HepG2 (cell line): ENCODE results near the gene DHTKD1. TPM values are rescaled to one million over a fixed set of nuclear protein-coding genes. Genes with fewer than 3 reads are reported as not detected.
A peak's percentile ranks its signal among the peaks of the same experiment; 100 is the strongest.

ENCODE experiments used
- ATAC-seq: fragments of 200-7000 bp; cut with Tn5 transposase; 3 replicates; pipeline ENCODE4 v1.9.1; 2020; ENCODE audit warnings: mild to moderate bottlenecking, moderate library complexity
- BruUV-seq: library from RNA; stranded (reverse); fragments of 400-500 nt; replicated peaks from 2 replicates; lab custom pipeline; 2021; lab: Mats Ljungman, UMichigan
- CTCF ChIA-PET: fragments of 300-600 bp; formaldehyde crosslinking; extraction: SDS; loops from one replicate; lab custom pipeline; 2021; ENCODE audit warnings: low total read pairs, inconsistent platforms, low intra/inter-chr PET ratio; lab: Yijun Ruan, JAX
- POLR2A ChIA-PET: fragments of 350-600 bp; sonication (Branson Sonifier 250); formaldehyde crosslinking; loops from one replicate; lab custom pipeline; 2020; ENCODE audit warnings: antibody characterized with exemption, inconsistent platforms; lab: Yijun Ruan, JAX
- DNase-seq: peaks from one replicate; pipeline ENCODE4 v3.0.0-alpha.2; 2015; ENCODE audit warnings: low spot score
- FAIRE-seq: peaks from 3 replicates; lab custom pipeline; 2011; peaks lifted over from hg19 to GRCh38; lab: Jason Lieb, UNC
- H2AFZ ChIP-seq: one replicate; pipeline ENCODE4 v1.6.1; 2011; ENCODE audit warnings: low read length, inconsistent platforms
- H3K27ac ChIP-seq: fragments of 300-600 bp; 3 replicates; pipeline ENCODE4 v1.8.0; 2011; ENCODE audit warnings: mixed run types, mild to moderate bottlenecking, mixed read lengths, low read length, inconsistent platforms; ENCODE audit not compliant: insufficient read depth; ENCODE audit errors: extremely low read length
- H3K27me3 ChIP-seq, 2 experiments: fragments of 200-600 bp in 1 of 2; 2 replicates in 1 of 2; 3 replicates in 1 of 2; pipeline versions ENCODE4 v1.6.0 to v1.8.0; 2011; ENCODE audit warnings: low read length in 2 of 2, mild to moderate bottlenecking in 2 of 2, moderate library complexity in 2 of 2, inconsistent platforms in 1 of 2; ENCODE audit not compliant: insufficient read depth in 2 of 2, control insufficient read depth in 1 of 2
- H3K36me3 ChIP-seq, 2 experiments: fragments of 200-600 bp in 1 of 2; replicated peaks in 1 of 2; 2 replicates in 1 of 2; 3 replicates in 1 of 2; pipeline versions ENCODE4 v1.5.1 to v1.8.0; 2011; ENCODE audit warnings: low read length in 2 of 2, inconsistent platforms in 1 of 2; ENCODE audit not compliant: insufficient read depth in 2 of 2, control insufficient read depth in 1 of 2
- H3K4me1 ChIP-seq: 2 replicates; pipeline ENCODE4 v1.5.1; 2012; ENCODE audit warnings: low read length, inconsistent platforms; ENCODE audit not compliant: insufficient read depth
- H3K4me2 ChIP-seq: 2 replicates; pipeline ENCODE4 v1.6.0; 2011; ENCODE audit warnings: low read depth, low read length, inconsistent platforms
- H3K4me3 ChIP-seq, 3 experiments: fragments of 200-600 bp in 1 of 3; sonication (generic), shearing (Covaris generic) in 1 of 3; replicated peaks in 1 of 3; 2 replicates each; pipeline ENCODE4 v1.5.1; 2011 to 2016; ENCODE audit warnings: low read length in 3 of 3, inconsistent platforms in 2 of 3, low read depth in 2 of 3, mild to moderate bottlenecking in 2 of 3, control low read depth in 1 of 3, mixed read lengths in 1 of 3; ENCODE audit not compliant: insufficient read depth in 1 of 3
- H3K79me2 ChIP-seq: one replicate; pipeline ENCODE4 v1.6.1; 2011; ENCODE audit warnings: low read length, inconsistent platforms; ENCODE audit not compliant: insufficient read depth
- H3K9ac ChIP-seq: 2 replicates; pipeline ENCODE4 v1.6.0; 2011; ENCODE audit warnings: mild to moderate bottlenecking, low read depth, low read length, inconsistent platforms; ENCODE audit not compliant: insufficient read depth
- H3K9me3 ChIP-seq: 2 replicates; pipeline ENCODE4 v1.5.1; 2012; ENCODE audit warnings: mild to moderate bottlenecking, low read length
- H4K20me1 ChIP-seq: 2 replicates; pipeline ENCODE4 v1.6.0; 2011; ENCODE audit warnings: inconsistent platforms, mild to moderate bottlenecking, low read length, moderate library complexity; ENCODE audit not compliant: insufficient read depth
- CENPBD1 ChIP-seq: sonication (generic); formaldehyde crosslinking; IDR thresholded peaks from 2 replicates; pipeline ENCODE4 v1.8.0; 2022; ENCODE audit warnings: missing genetic modification reagents, low read depth, mild to moderate bottlenecking, borderline replicate concordance
- ELF3 ChIP-seq: IDR thresholded peaks from 2 replicates; pipeline ENCODE4 v1.6.1; 2016; ENCODE audit warnings: missing genetic modification reagents, missing compliant biosample characterization
- ETV5 ChIP-seq: IDR thresholded peaks from 2 replicates; pipeline ENCODE4 v1.6.1; 2018; ENCODE audit warnings: missing biosample characterization, missing genetic modification reagents, inconsistent platforms, borderline replicate concordance
- HNF4A ChIP-seq: sonication (generic); formaldehyde crosslinking; IDR thresholded peaks from 2 replicates; pipeline ENCODE4 v1.4.0; 2020; ENCODE audit warnings: missing genetic modification reagents
- SIX4 ChIP-seq: sonication (generic); formaldehyde crosslinking; IDR thresholded peaks from 2 replicates; pipeline ENCODE4 v1.4.0; 2020; ENCODE audit warnings: missing genetic modification reagents
- ZNF687 ChIP-seq: sonication (generic); formaldehyde crosslinking; IDR thresholded peaks from 2 replicates; pipeline ENCODE4 v1.5.1; 2020; ENCODE audit warnings: mild to moderate bottlenecking, missing genetic modification reagents, moderate library complexity
- ZNF878 ChIP-seq: sonication (generic); formaldehyde crosslinking; IDR thresholded peaks from 2 replicates; pipeline ENCODE4 v1.8.1; 2023; ENCODE audit warnings: mild to moderate bottlenecking, missing genetic modification reagents, moderate library complexity
- WGBS: methylation state at CpG from one replicate; pipeline ENCODE4 v1.1.6; 2017; ENCODE audit warnings: low lambda C conversion rate; 5-methylcytosine and 5-hydroxymethylcytosine counted together
- in situ Hi-C: cut with HindIII; loops from 2 replicates; pipeline ENCODE4 v1.10.0; 2017; ENCODE audit warnings: low pct_unique_long_range_greater_than_20kb; ENCODE audit not compliant: extremely low pct_ligation_motif_present
- intact Hi-C: fragments of 100-400 bp; cut with micrococcal nuclease; formaldehyde crosslinking; loops from one replicate; pipeline ENCODE4 v1.10.0; 2022; ENCODE audit not compliant: unreplicated experiment
- polyA plus RNA-seq, 8 experiments: library from polyadenylated mRNA; depleted of rRNA in 3 of 8; stranded (reverse) in 7 of 8; unstranded in 1 of 8; fragments of >200 nt; fragmentation: Illumina TruSeq in 4 of 8; extraction: Trizol in 4 of 8; gene quantifications; 2 replicates each; pipeline versions ENCODE4 v1.2.1 to v1.2.3, GENCODE V29; 2011 to 2016; ENCODE audit warnings: low read depth in 4 of 8, missing spikeins in 1 of 8, mixed read lengths in 1 of 8; ENCODE audit not compliant: insufficient read depth in 1 of 8
- total RNA-seq, 5 experiments: library from RNA; depleted of rRNA; stranded (reverse); fragments of >200 nt; fragmentation: Illumina TruSeq; extraction: Trizol; gene quantifications; 2 replicates each; pipeline ENCODE4 v1.2.3, GENCODE V29; 2016; ENCODE audit warnings: low read depth in 1 of 5
- TF ChIP-seq, protein P1 (sequence below): sonication (generic); formaldehyde crosslinking; conservative IDR thresholded peaks from 2 replicates; pipeline ENCODE4 v1.8.0; 2022; ENCODE audit warnings: mild to moderate bottlenecking, moderate library complexity, missing genetic modification reagents
- TF ChIP-seq, protein P2 (sequence below): sonication (generic); formaldehyde crosslinking; IDR thresholded peaks from 2 replicates; pipeline ENCODE4 v1.4.0; 2020; ENCODE audit warnings: mild to moderate bottlenecking, missing genetic modification reagents

The DHTKD1 gene
- total and polyA plus RNA-seq, 2 of the 13 experiments (the other 11 are each of a cell fraction or from before 2014, with no cell fraction given), result 9.6 to 14.1 TPM

GRCh38 chr10:12129222-12130111 is 60.7 kb downstream of the DHTKD1 start, which contains the start of gene SEC61A2:
Gene SEC61A2, plus strand, starts transcription at chr10:12129677. Its CDS starts 111 bp downstream, at chr10:12129788.
- ATAC-seq (peak; percentile 92), DNase-seq (peak; percentile 77), FAIRE-seq (no peak)
- ChIA-PET POLR2A (no interaction called here), CTCF (no interaction called here)
- Histone ChIP-seq H3K27ac (peak within 1 kb of the TSS; percentile 93), H2AFZ (peak within 1 kb of the TSS; percentile 64), H3K4me3 (peak within 1 kb of the TSS; percentile 82 to 99 (median 87)), H3K9ac (peak within 1 kb of the TSS; percentile 89), H3K9me3 (no peaks in the 10 kb centered on the region), H3K4me2 (peak within 1 kb of the TSS; percentile 82), H3K4me1 (peaks cover 19% of the 10 kb centered on the region), H4K20me1 (no peaks in the 10 kb centered on the region), H3K79me2 (no peaks in the 10 kb centered on the region), H3K27me3 (no peaks in the 10 kb centered on the region), H3K36me3 (0 out of 5 replicates have a peak, but pooled peaks cover 0 to 3% of the 10 kb centered on the region in 2 experiments)
- WGBS, result 0% methylated on average over 17 of the region's 108 CpGs
- in situ Hi-C loops (no loop called here), intact Hi-C loops (loop anchor here (1.0 to 5.0 kb wide), 2 partner anchors 65 to 87 kb away; partner anchors contain the start of gene UPF2)
- no TSS peak for BruUV-seq
- peak; percentile 39; the same call in 1 of the 2 replicates for TF ChIP-seq HNF4A (CRISPR knock-in tag)
- TF ChIP-seq ZNF687 (CRISPR knock-in tag), result peak; percentile 83
- no peak for TF ChIP-seq ZNF878 (CRISPR knock-in tag)
- TF ChIP-seq ELF3, result no peak
- TF ChIP-seq CENPBD1 (CRISPR knock-in tag), result no peak
- TF ChIP-seq, protein P1, sequence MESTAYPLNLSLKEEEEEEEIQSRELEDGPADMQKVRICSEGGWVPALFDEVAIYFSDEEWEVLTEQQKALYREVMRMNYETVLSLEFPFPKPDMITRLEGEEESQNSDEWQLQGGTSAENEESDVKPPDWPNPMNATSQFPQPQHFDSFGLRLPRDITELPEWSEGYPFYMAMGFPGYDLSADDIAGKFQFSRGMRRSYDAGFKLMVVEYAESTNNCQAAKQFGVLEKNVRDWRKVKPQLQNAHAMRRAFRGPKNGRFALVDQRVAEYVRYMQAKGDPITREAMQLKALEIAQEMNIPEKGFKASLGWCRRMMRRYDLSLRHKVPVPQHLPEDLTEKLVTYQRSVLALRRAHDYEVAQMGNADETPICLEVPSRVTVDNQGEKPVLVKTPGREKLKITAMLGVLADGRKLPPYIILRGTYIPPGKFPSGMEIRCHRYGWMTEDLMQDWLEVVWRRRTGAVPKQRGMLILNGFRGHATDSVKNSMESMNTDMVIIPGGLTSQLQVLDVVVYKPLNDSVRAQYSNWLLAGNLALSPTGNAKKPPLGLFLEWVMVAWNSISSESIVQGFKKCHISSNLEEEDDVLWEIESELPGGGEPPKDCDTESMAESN (CRISPR knock-in tag), result peak; percentile 72; the same call in 1 of the 2 replicates
- TF ChIP-seq, protein P2, sequence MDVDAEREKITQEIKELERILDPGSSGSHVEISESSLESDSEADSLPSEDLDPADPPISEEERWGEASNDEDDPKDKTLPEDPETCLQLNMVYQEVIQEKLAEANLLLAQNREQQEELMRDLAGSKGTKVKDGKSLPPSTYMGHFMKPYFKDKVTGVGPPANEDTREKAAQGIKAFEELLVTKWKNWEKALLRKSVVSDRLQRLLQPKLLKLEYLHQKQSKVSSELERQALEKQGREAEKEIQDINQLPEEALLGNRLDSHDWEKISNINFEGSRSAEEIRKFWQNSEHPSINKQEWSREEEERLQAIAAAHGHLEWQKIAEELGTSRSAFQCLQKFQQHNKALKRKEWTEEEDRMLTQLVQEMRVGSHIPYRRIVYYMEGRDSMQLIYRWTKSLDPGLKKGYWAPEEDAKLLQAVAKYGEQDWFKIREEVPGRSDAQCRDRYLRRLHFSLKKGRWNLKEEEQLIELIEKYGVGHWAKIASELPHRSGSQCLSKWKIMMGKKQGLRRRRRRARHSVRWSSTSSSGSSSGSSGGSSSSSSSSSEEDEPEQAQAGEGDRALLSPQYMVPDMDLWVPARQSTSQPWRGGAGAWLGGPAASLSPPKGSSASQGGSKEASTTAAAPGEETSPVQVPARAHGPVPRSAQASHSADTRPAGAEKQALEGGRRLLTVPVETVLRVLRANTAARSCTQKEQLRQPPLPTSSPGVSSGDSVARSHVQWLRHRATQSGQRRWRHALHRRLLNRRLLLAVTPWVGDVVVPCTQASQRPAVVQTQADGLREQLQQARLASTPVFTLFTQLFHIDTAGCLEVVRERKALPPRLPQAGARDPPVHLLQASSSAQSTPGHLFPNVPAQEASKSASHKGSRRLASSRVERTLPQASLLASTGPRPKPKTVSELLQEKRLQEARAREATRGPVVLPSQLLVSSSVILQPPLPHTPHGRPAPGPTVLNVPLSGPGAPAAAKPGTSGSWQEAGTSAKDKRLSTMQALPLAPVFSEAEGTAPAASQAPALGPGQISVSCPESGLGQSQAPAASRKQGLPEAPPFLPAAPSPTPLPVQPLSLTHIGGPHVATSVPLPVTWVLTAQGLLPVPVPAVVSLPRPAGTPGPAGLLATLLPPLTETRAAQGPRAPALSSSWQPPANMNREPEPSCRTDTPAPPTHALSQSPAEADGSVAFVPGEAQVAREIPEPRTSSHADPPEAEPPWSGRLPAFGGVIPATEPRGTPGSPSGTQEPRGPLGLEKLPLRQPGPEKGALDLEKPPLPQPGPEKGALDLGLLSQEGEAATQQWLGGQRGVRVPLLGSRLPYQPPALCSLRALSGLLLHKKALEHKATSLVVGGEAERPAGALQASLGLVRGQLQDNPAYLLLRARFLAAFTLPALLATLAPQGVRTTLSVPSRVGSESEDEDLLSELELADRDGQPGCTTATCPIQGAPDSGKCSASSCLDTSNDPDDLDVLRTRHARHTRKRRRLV (CRISPR knock-in tag), result no peak
- TF ChIP-seq SIX4, result no peak
- TF ChIP-seq ETV5, result no peak
